ENCODE measurements around the gene UBE2R2.
A peak's percentile ranks its signal among the peaks of the same experiment; 100 is the strongest.

Gene UBE2R2

DNA sequence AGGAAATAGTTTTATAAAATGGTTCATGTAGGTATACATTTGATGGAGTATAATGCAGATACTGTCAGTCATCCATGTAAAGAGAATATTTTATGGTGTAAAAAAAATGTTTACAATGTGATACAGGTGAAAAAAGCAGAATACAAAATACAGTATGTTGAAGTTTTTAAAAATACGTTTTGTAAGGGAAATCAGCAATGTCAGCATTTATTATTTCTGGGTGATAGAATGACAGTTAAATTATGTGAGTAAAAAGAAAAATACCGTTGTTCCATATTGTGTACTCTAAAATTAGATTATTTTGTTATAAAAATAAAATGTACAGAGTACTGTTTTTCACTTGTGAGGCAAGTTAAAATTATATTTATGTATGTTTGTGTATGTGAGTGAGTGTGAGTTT lies 69.0 kb downstream of the UBE2R2 start:
- no peak for DNase-seq

DNA sequence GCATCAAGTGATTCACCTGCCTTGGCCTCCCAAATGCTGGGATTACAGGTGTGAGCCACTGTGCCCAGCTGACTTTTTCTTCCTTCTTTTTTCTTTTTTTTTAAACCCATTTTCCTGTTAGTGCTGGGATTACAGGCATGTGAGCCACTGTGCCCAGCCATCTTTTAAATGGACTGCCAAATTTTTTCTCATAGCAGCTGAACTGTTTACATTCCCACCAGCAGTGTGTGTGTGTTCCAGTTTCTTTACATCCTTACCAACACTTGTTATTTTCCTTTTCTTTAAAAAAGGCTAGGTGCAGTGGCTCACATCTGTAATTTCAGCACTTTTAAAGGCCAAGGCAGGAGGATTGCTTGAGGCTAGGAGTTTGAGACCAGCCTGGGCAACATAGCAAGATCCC lies 76.9 kb downstream of the UBE2R2 start:
- no peak for DNase-seq

DNA sequence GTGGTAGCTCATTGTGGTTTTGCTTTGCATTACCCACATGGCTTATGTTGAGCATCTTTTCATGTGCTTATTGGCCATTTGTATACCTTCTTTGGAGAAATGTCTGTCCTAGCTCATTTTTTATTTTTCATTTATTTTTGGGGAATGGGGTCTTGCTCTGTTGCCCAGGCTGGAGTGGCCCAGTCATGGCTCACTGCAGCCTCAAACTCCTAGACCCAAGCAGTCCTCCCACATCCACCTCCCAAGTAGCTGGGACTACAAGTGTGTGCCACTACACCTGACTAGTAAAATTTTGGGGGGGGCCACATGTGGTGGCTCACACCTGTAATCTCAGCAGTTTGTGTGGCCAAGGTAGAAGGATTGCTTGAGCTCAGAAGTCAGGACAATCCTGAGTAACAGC lies 77.4 kb downstream of the UBE2R2 start:
- DNase-seq: no peak

DNA sequence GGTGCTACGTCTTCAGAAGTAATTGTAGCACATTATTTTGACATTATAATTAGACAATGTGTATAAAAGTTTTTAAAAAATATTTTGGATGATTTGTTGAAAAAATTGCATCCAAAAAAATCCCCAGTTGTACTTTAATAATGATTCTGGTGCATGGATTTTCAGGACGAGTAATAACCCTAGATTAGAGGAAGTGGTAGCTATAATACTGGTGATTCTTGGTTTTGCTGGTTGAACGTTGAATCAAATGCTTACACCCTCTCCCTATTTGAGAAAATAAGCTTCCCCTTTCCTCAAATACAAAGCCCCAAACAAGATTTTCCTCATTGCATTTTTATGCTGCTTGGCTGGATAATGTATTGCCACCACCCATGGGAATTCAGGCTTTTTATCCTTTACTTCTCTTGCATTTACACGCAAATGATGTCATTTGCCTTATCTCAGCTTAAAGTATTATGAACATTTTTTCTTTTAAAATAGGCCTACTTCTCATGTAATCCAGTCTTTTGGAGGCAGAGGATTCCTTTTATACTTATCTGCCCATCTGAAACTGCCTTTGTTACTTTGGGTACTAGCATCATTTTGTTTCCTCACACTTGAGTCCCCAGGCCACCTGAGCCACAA lies 86.3 kb downstream of the UBE2R2 start:
- DNase-seq: no peak

DNA sequence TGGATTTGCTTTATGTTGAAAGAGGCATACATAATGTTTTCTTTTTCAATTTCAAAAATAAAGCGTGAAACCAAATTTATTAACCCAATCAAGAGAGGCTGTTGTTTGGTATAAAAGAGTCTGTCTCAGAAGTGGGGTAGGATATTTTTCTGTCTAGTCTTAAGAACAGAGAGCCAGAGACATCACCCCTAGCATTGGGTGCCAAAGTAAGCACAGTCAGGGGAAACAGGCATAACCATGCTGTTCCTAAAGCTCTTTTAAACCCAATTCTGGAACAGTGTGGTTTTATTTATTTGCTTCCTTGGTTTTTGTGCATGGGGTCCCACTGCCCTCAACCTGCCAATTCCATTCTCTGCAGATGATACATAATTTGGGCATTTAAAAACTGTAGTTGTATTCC lies 88.2 kb downstream of the UBE2R2 start:
- no peak for DNase-seq

DNA sequence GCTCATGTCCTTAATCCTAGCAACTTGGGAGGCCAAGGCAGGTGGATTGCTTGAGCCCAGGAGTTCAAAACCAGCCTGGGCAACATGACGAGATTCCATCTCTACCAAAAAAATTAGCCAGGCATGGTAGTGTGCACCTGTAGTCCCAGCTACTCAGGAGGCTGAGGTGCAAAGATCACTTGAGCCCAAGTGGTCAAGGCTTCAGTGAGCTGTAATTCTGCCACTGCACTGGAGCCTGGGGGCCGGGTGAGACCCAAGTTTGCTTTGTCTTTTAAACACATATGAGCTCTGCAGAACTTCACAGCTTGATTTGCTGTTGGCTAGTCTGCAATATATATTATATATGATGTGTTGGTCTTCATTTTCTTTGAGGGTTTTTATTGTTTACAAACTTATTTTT lies 89.8 kb downstream of the UBE2R2 start:
- DNase-seq: no peak

DNA sequence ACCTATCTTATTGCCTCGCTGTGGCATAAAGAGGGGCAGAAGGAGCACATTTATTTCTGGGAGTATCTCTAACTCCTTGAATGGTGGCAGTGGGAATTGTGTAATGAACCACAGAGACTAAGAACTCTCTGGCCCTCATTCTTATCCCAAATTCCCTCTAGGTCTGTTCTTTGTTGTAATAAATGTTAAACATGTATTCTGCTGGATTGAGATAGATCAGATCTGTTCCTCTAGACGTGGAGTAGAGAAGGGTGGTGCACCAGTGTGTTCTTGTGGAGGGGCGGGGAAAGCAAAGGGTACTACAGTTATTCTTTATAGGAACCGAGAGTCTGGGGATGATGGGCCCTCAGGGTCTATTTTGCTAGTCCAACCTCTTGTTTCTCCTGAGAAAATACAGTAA lies 90.4 kb downstream of the UBE2R2 start:
- no peak for DNase-seq

DNA sequence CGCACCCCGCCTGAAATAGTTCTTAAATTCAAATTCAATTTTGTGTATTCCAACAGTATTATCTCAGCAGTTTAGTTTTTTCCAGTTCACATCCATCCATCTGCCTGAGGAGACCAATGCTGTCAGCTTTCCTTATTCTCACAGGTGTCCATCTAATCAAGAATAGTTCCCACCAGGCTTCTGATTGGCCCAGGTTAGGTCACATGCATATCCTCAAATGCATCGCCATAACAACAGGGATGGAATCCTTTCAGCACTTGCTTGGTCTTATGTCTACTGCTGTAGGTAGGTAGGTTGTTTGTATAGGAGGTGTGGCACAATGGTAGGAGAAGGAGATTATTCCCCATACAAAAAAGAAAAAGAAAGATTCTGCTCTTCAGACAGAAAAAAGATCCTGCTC lies 91.2 kb downstream of the UBE2R2 start:
- DNase-seq: peak; percentile 25

DNA sequence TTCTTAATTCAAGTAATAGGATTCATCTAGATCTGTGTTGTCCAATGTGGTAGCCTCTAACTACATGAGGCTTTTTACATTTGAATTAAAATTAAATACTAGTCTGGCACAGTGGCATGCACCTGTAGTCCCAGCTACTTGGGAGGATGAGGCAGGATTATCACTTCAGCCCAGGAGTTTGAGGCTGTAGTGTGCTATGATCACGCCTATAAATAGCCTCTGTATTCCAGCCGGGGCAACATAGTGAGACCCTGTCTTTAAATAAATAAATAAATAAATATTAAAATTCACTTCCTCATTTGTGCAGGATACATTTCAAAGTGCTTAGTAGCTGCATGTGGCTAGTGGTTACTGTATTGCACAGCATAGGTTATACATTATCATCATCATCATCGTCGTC lies 91.8 kb downstream of the UBE2R2 start:
- no peak for DNase-seq

DNA sequence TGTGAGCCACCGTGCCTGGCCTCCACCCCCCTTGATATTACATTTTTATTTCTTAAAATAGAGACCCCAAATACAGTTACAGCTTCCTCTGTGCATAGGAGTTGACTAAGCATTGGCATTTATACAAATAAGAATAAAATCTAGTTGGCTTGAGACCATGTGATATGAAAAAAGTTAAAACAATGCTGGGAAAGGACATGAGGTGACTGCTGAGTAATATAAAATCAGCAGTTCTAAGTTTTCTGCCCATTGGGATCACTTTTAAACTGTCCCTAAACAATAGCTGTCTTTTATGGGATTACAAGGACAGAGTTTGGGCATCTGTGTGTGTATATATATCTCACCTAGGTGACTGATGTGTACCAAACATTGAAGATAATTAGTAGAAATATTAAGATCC lies 96.6 kb downstream of the UBE2R2 start:
- DNase-seq: no peak

DNA sequence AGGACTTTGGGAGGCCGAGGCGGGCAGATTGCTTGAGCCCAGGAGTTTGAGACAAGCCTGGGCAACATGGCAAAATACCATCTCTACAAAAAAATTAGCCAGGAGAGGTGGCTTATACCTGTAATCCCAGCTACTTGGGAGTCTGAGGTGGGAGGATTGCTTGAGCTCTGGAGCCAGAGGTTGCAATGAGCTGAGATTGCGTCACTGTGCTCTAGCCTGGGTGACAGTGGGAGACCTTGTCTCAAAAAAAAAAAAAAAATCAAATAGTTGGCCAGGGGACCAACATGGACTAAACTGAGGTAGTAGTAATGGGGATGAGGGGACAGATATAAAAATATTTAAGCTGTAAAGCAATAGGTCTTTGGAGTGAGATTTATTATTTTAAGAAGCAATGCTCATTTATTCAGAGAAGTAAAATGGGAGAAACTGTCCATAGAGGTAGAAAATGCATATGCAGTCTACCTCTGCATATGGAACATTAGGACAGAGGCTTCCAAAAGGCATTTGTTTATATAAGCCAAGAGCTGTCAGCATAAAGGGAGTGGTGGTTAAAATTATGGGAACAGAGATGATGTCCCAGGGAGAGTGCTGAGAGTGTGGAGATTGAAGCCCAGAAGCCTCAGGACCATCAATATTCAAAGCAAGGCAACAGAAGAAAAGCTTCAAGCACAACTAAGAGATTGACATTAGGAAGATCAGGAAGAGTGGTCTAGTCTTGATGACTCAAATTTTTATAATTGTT lies 98.1 kb downstream of the UBE2R2 start:
- peak; percentile 14 for DNase-seq

DNA sequence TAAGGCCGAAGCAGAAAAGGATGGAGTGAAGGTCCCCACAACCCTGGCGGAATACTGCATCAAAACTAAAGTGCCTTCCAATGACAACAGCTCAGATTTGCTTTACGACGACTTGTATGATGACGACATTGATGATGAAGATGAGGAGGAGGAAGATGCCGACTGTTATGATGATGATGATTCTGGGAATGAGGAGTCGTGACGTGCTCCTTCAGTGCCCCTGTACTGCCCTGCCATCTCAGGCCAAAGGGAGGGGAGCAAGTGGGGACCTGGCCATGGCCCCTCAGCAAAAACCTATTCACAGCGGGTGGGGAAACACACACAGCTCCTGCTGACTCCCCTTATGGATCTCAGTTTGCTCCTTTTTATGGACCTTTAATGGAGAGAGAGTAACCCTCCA lies 100.1 kb downstream of the UBE2R2 start:
- no peak for DNase-seq

DNA sequence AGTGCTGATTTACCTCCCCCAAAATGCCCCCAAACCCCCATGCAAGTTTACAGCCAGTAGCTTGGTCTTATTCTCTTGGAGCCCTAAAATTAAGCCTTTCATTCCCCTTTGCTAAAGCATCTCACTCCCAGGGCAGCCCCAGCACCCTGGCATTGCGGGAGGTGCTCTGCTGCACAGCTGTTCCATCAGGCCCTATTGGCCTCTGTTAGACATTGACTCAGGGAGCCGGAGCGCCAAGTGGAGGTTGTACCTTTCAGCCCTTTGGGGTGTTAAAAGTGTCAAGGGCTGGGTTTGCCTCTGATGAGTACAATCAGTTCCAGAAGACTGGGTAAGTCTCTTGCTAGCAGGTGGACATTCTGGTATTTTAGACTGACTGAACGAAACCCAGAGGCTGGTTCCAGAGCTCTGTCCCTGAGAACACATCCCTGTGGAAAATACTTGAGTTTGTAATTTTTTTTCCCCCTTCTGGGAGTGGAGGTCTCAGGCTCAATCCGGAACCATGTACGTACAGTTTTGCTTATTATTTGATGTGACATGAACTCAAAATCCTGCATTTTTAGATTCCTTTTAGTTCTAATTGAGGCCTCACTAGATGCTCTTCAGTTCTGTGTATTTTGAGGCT lies 102.4 kb downstream of the UBE2R2 start:
- no peak for DNase-seq

DNA sequence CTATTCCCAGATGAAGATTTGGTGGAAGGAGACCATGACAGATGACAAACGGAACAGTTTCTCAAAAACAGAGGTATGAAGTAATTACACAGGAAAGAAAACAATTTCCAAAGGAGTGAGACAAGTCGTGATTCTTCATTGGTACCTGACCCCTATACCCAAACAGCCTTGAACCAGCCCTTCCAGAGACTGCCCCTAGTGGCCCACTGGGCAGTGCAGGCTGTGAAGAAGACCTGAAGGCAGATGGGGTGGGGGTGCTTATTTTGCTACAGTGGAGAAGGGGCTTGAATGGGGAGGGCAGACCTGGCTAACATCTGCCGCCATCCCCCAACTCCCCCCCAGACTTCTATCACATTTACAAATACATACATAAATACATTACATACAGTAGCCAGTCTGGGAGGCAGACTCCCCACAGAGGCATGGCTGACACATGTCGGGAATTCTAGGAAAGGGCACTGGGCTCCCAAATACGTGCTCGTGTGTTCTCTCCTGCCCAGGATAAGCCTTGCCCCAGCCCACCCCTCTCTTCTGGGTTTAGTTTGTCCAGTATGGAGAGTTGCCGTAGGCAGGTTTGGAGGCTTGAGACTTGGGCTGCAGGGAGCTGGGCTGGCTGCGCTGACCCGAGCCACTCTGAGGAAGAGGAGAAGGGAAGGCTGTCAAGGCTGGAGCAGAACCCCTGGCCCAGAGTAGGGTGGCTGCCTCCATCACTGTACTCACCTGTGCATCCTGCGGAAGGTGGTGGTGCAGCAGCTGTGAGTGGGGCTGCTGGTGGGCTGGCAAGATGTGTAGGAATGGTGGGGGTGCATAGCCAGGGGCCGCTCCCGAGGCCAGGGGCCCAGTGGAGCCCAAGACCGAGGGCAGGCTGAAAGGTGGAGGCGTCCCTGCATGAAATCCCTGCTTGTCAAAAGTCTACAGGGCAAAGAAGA lies 105.3 kb downstream of the UBE2R2 start:
- peak; percentile 53 for DNase-seq

DNA sequence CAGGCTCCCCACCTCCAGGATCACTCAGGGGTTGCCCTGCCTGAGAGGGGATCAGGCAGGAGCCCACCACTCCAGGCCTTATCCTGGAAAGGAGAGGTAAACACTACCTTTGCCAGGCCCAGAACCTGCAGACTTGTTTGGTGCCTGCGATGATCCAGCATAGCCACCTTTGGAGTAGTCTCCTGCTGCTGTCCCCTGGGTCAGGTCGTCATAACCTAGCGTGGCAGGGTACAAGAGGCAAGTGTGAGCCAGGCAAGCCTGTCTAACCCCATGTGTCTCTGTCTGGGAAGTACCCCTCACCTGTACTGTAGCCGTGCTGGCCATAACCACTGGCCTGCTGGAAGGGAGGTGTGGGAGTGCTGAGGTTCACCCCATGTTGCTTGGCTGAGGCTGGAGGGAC lies 106.1 kb downstream of the UBE2R2 start:
- no peak for DNase-seq

DNA sequence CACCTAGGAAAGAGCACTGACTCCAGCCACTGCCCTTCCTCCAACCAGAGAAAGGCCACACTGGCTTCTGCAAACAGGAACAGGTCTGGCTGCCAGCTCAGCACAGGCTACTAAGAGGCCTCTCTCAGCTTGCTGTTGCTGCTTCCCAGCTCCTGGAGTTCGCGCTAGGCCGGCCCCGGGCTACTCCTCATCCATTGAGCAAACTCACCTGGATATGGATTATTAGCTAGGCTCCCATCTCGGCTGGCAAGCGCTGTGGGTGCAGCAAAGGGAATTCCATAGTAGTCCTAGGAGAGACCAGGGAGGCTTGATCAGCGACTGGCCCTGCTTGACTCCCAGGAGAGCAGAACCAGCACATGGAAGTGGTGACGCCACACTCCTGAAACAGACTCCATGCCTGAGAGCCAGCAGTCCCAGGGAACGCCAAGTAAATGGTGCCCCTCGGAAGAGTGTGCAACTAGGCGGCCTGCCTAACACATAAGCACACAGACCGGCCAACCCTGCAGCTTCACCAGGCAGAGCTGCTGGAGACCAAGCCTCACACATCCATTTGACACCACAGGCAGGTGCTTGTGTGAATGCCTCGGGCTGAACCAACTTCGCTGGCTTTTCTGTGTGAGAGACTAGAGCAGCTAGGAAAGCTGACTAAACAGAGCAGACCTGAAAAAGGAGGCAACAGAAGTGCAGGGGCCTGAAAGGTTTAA lies 107.2 kb downstream of the UBE2R2 start:
- no peak for DNase-seq

DNA sequence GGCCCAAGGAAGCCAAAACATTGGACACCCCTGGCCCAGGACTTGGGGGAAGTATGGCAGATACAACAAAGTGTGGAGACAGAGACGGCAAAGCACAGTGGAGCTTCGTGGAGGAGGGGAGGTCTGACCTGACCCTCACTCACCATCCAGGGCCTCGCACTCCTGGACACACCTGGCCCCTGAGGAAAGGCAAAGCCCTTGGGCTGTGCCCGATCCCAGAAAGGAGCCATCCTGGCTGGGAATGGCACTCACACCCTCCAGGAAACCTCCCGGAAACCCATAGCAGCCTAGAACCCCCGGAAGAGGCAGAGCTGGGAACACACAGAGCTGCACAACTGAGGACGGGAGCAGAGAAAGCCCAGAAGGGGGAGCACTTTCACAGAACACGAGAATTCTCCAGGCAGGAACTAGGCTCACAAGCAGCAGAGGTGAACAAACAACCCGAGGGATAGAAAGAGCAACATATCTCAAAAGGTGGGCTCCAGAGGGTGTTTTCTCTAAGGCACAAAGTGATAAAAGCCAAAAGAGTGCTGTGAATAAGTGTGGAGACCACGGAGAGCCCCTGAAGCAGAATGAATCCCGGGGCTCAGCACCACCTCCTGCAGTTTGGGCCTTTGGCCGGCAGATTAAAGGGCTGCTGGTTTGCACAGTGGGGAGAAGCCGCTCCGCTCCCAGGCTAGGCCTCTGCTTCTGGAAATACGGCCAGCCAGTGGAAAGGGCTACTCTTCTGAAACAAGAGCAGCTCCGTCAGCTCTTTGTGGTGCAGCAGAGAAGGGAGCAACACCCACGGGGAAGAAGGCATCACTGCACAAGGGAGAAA lies 108.2 kb downstream of the UBE2R2 start:
- DNase-seq: peak; percentile 62

DNA sequence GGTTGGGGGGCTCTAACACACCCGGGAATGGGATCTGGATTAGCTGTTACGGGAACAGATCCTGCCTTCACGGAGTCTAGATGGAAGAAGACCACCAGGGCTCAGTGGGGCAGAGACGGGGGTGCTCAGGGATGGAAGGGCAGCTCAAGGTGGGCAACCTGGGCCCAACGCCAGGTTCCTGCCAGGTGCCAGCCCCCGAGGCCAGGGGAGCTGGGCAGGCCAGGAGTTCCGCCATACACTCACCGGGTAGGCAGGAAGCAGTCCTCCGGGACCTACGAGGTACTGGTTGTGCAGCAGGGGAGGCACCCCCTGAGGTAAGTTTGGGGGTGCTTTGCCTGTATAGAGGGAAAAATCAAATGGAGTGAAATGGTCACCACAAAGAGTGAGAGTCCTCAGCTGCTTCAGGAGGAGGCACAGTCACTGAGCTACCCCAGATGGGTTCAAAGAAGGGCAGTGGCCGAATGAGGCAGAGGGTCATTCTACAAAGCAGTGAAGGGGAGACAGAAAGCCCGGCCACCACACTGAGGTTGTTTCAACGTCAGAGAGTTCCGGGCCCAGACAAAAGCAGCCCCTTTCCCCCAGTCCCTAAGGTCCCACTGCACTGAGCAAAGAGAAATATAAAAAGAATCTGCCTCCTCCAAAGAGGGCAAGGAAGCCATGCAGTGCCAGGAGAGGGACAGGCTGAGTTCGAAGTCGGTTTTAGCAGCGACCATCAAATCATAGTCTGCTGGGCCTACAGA lies 110.0 kb downstream of the UBE2R2 start:
- DNase-seq: no peak

DNA sequence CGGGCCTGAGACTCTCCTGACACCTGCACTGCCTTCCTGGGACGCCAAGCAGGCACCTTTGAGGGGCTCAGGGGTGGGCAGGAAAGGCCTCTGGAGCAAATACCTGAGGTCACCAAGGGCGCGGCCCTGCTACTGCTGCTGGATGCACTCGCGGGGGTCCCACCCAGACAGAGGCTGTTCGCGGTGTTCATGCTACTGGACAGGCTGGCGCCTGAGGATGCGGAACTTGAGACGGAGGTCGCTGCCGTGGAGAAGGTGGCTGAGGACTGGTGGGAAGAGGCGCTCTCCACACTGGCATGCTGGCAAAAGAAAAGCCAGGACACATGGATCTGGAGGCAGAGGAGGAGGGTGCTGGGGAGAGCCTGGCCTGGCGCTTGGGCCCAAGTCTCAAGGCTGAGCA lies 110.7 kb downstream of the UBE2R2 start:
- no peak for DNase-seq

DNA sequence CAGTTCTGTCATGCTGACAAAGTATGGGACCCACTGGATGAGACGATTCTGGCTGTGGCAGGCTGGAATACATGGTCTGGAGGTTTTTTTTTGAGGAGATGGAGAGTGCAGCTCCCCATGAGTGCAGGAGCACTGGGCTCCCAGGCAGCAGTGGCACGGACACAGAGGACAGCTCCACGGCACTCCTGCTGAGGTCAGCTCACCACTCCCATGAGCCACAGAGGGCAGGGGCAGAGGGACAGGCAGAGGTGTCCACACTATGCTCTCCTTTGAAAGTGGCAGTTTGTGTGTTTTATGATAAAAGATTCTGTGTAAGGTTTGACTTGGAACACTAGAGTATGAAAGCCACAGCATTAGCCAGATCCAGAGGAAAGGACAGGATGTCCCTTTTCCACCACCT lies 114.4 kb downstream of the UBE2R2 start:
- no peak for DNase-seq
